Naive thymus-derived CD4-positive, alpha-beta T cell (primary cell): ENCODE results near the gene SIK2. TPM values are rescaled to one million over a fixed set of nuclear protein-coding genes. Genes with fewer than 3 reads are reported as not detected.
A peak's percentile ranks its signal among the peaks of the same experiment; 100 is the strongest.
"Not testable (repeated sequence)": the region's sequence is repeated elsewhere in the genome, so short reads cannot be mapped to it uniquely, and the experiment has no call there.

Experiments
- ATAC-seq: fragments of 150-1000 bp; cut with Tn5 transposase; 2 replicates; pipeline ENCODE4 v1.10.0; 2021; ENCODE audit warnings: mild to moderate bottlenecking, moderate library complexity
- CTCF ChIA-PET: fragments of 350-600 bp; sonication (Branson Sonifier 250); formaldehyde crosslinking; loops from one replicate; lab custom pipeline; 2021; ENCODE audit warnings: antibody characterized with exemption; lab: Charles Lee
- POLR2A ChIA-PET: fragments of 350-600 bp; sonication (Branson Sonifier 250); formaldehyde crosslinking; loops from one replicate; lab custom pipeline; 2021; ENCODE audit warnings: antibody characterized with exemption, inconsistent platforms; lab: Charles Lee
- DNase-seq, 9 donors: peaks; one replicate each; pipeline versions ENCODE4 v3.0.0 to v3.0.0-alpha.2; 2020 to 2022; ENCODE audit warnings: mixed read lengths in 1 of 9
- H3K27ac ChIP-seq: one replicate; pipeline ENCODE4 v1.7.0; 2013; ENCODE audit warnings: mild to moderate bottlenecking, low read depth, low read length, moderate library complexity
- H3K27me3 ChIP-seq, 2 donors: one replicate each; pipeline ENCODE4 v1.7.0; 2013; ENCODE audit warnings: low read length in 2 of 2, mild to moderate bottlenecking in 2 of 2, moderate library complexity in 2 of 2; ENCODE audit not compliant: control insufficient read depth in 2 of 2, insufficient read depth in 2 of 2
- H3K36me3 ChIP-seq, 3 experiments: 1 replicate in 2 of 3; 2 replicates in 1 of 3; pipeline ENCODE4 v1.7.0; 2013; ENCODE audit warnings: low read length in 3 of 3, mild to moderate bottlenecking in 3 of 3, moderate library complexity in 1 of 3; ENCODE audit not compliant: insufficient read depth in 3 of 3, control insufficient read depth in 2 of 3
- H3K4me1 ChIP-seq, 2 donors: one replicate each; pipeline ENCODE4 v1.7.0; 2013; ENCODE audit warnings: low read length in 2 of 2, mild to moderate bottlenecking in 2 of 2, moderate library complexity in 1 of 2; ENCODE audit not compliant: control insufficient read depth in 2 of 2, insufficient read depth in 2 of 2
- H3K4me3 ChIP-seq: 2 replicates; pipeline ENCODE4 v1.7.0; 2013; ENCODE audit warnings: mild to moderate bottlenecking, low read length
- H3K9me3 ChIP-seq, 3 experiments: 1 replicate in 2 of 3; 2 replicates in 1 of 3; pipeline ENCODE4 v1.7.0; 2013; ENCODE audit warnings: low read length in 3 of 3; ENCODE audit not compliant: control insufficient read depth in 2 of 3
- H3K27ac Mint-ChIP-seq, 9 donors: one replicate each; pipeline ENCODE4 v1.8.0; 2020 to 2022; ENCODE audit warnings: mixed read lengths in 9 of 9, mild to moderate bottlenecking in 8 of 9, moderate library complexity in 5 of 9, inconsistent platforms in 2 of 9
- H3K27me3 Mint-ChIP-seq, 5 donors: one replicate each; pipeline ENCODE4 v1.8.0; 2021 to 2022; ENCODE audit warnings: mixed read lengths in 5 of 5, mild to moderate bottlenecking in 1 of 5
- H3K36me3 Mint-ChIP-seq, 5 donors: one replicate each; pipeline ENCODE4 v1.8.0; 2020 to 2022; ENCODE audit warnings: mixed read lengths in 5 of 5, mild to moderate bottlenecking in 3 of 5, inconsistent platforms in 1 of 5
- H3K4me1 Mint-ChIP-seq, 7 donors: one replicate each; pipeline ENCODE4 v1.8.0; 2020 to 2022; ENCODE audit warnings: mixed read lengths in 7 of 7, mild to moderate bottlenecking in 3 of 7, inconsistent platforms in 1 of 7
- H3K4me3 Mint-ChIP-seq, 10 donors: one replicate each; pipeline ENCODE4 v1.8.0; 2020 to 2022; ENCODE audit warnings: mild to moderate bottlenecking in 10 of 10, mixed read lengths in 10 of 10, moderate library complexity in 6 of 10, inconsistent platforms in 2 of 10
- H3K9me3 Mint-ChIP-seq, 11 donors: one replicate each; pipeline ENCODE4 v1.8.0; 2020 to 2022; ENCODE audit warnings: mixed read lengths in 11 of 11, mild to moderate bottlenecking in 4 of 11, inconsistent platforms in 1 of 11, moderate library complexity in 1 of 11
- intact Hi-C, 2 donors: fragments of 100-400 bp; cut with micrococcal nuclease; formaldehyde crosslinking; loops; one replicate each; pipeline ENCODE4 v1.15.1; 2023
- polyA plus RNA-seq, 2 donors: library from polyadenylated mRNA; unstranded; fragments of 300-500 nt; fragmentation: Illumina TruSeq; gene quantifications; one replicate each; pipeline ENCODE4 v1.2.3, GENCODE V29; 2021
- total RNA-seq, 6 experiments: library from RNA in 5 of 6; stranded (reverse) in 5 of 6; gene quantifications; 1 replicate in 5 of 6; 2 replicates in 1 of 6; pipeline ENCODE4 v1.2.3 and lab custom pipeline; 2021 to 2026

The SIK2 gene
- total and polyA plus RNA-seq, 7 experiments from 2014 or later = 0.19 to 12.9 (median 9.4) TPM

GRCh38 chr11:111651336-111651735, 49.1 kb downstream of the SIK2 start:
- H3K4me1 ChIP-seq, H3K27ac Mint-ChIP-seq, H3K27ac ChIP-seq, DNase-seq, ATAC-seq, H3K4me3 Mint-ChIP-seq, H3K36me3 ChIP-seq, H3K27me3 Mint-ChIP-seq, H3K4me1 Mint-ChIP-seq, POLR2A ChIA-PET, intact Hi-C loops, H3K4me3 ChIP-seq, H3K27me3 ChIP-seq, H3K9me3 Mint-ChIP-seq, CTCF ChIA-PET, H3K9me3 ChIP-seq: not testable (repeated sequence)
- H3K36me3 Mint-ChIP-seq = peaks cover 0 to 38% (median 10%) of the 10 kb centered on the region in 5 donors

- no peak overlapping the region for H3K27ac ChIP-seq
- Mint-ChIP-seq H3K9me3 (no peaks in the 10 kb centered on the region), H3K36me3 (peaks cover 0 to 34% (median 8%) of the 10 kb centered on the region in 5 donors), H3K4me1 (no peaks in the 10 kb centered on the region), H3K27me3 (no peaks in the 10 kb centered on the region), H3K27ac (no peak overlapping the region), H3K4me3 (no peak overlapping the region)
- DNase-seq (no peak), ATAC-seq (no peak)
- H3K9me3 ChIP-seq = no peaks in the 10 kb centered on the region
- ChIA-PET CTCF (no interaction called here), POLR2A (no interaction called here)
- intact Hi-C loops = no loop called here
- no peaks in the 10 kb centered on the region for H3K27me3 ChIP-seq
- H3K36me3 ChIP-seq = no peaks in the 10 kb centered on the region
- H3K4me3 ChIP-seq = no peak overlapping the region
- no peaks in the 10 kb centered on the region for H3K4me1 ChIP-seq
These were observed 49.9 kb downstream of the SIK2 start for GRCh38 chr11:111652184-111652583.

GRCh38 chr11:111654601-111655000, 52.4 kb downstream of the SIK2 start:
- DNase-seq = no peak
- Mint-ChIP-seq H3K36me3 (peaks cover 0 to 35% (median 10%) of the 10 kb centered on the region in 5 donors), H3K9me3 (no peaks in the 10 kb centered on the region), H3K27me3 (no peaks in the 10 kb centered on the region), H3K4me1 (peaks cover 0 to 5% (median 2%) of the 10 kb centered on the region in 7 donors), H3K4me3 (no peak overlapping the region), H3K27ac (no peak overlapping the region)
- Histone ChIP-seq H3K27ac (no peak overlapping the region), H3K27me3 (no peaks in the 10 kb centered on the region), H3K4me3 (no peak overlapping the region), H3K4me1 (no peaks in the 10 kb centered on the region), H3K9me3 (no peaks in the 10 kb centered on the region), H3K36me3 (no peaks in the 10 kb centered on the region)
- no peak for ATAC-seq
- intact Hi-C loops = no loop called here
- POLR2A ChIA-PET = no interaction called here
- CTCF ChIA-PET = no interaction called here

GRCh38 chr11:111655924-111656323, 53.7 kb downstream of the SIK2 start:
- ATAC-seq (no peak), DNase-seq (no peak)
- H3K4me3 ChIP-seq = no peak overlapping the region
- Mint-ChIP-seq H3K4me1 (peaks cover 0 to 5% (median 2%) of the 10 kb centered on the region in 7 donors), H3K4me3 (no peak overlapping the region), H3K9me3 (no peaks in the 10 kb centered on the region), H3K36me3 (peaks cover under 1 to 36% (median 10%) of the 10 kb centered on the region in 5 donors), H3K27me3 (no peaks in the 10 kb centered on the region), H3K27ac (no peak overlapping the region)
- no peaks in the 10 kb centered on the region for H3K9me3 ChIP-seq
- no peaks in the 10 kb centered on the region for H3K4me1 ChIP-seq
- CTCF ChIA-PET = no interaction called here
- H3K27ac ChIP-seq = no peak overlapping the region
- POLR2A ChIA-PET = no interaction called here
- no peaks in the 10 kb centered on the region for H3K36me3 ChIP-seq
- no peaks in the 10 kb centered on the region for H3K27me3 ChIP-seq
- intact Hi-C loops = no loop called here

- CTCF ChIA-PET, POLR2A ChIA-PET, H3K9me3 ChIP-seq, H3K4me3 ChIP-seq, H3K36me3 ChIP-seq, ATAC-seq, H3K27ac Mint-ChIP-seq, H3K4me1 ChIP-seq, H3K27me3 Mint-ChIP-seq, DNase-seq, H3K27me3 ChIP-seq, intact Hi-C loops, H3K27ac ChIP-seq, H3K9me3 Mint-ChIP-seq: not testable (repeated sequence)
- Mint-ChIP-seq H3K4me3 (peak overlapping the region in 1 of 10 donors; percentile 6), H3K4me1 (peaks cover 0 to 12% (median 3%) of the 10 kb centered on the region in 7 donors), H3K36me3 (peaks cover 11 to 39% (median 22%) of the 10 kb centered on the region in 5 donors)
These were observed 55.7 kb downstream of the SIK2 start for GRCh38 chr11:111657905-111658304.

GRCh38 chr11:111658493-111658892, 56.2 kb downstream of the SIK2 start:
- DNase-seq, H3K4me3 Mint-ChIP-seq, H3K27me3 ChIP-seq, H3K9me3 ChIP-seq, H3K36me3 ChIP-seq, intact Hi-C loops, POLR2A ChIA-PET, H3K4me3 ChIP-seq, H3K9me3 Mint-ChIP-seq, H3K27ac Mint-ChIP-seq, ATAC-seq, H3K4me1 ChIP-seq, H3K27me3 Mint-ChIP-seq, H3K27ac ChIP-seq: not testable (repeated sequence)
- Mint-ChIP-seq H3K4me1 (peaks cover 0 to 12% (median 3%) of the 10 kb centered on the region in 7 donors), H3K36me3 (peaks cover 10 to 39% (median 18%) of the 10 kb centered on the region in 5 donors)
- CTCF ChIA-PET = interaction anchor here (1.4 kb wide), 1 partner anchor 15 kb away, joined by 5 read pairs; no protein-coding TSS in a partner anchor
